Ovary (tissue), 9 donors: ENCODE measurements around the gene PLBD2. TPM values are rescaled to one million over a fixed set of nuclear protein-coding genes. Genes with fewer than 3 reads are reported as not detected.
A peak's percentile ranks its signal among the peaks of the same experiment; 100 is the strongest.

Source experiments
- DNase-seq, 5 donors: peaks; one replicate each; pipeline ENCODE4 v3.0.0-alpha.2; 2019 to 2020
- H3K27ac ChIP-seq, 2 donors: fragments of 200-600 bp; one replicate each; pipeline versions ENCODE4 v1.5.1 to v1.8.0; 2019 to 2022
- H3K27me3 ChIP-seq: fragments of 200-600 bp; one replicate; pipeline ENCODE4 v1.8.0; 2022
- H3K36me3 ChIP-seq: fragments of 200-600 bp; sonication (generic); one replicate; pipeline ENCODE4 v1.5.1; 2019
- H3K4me1 ChIP-seq: one replicate; pipeline ENCODE4 v1.8.1; 2013; ENCODE audit warnings: mild to moderate bottlenecking, moderate library complexity; ENCODE audit not compliant: insufficient read depth
- H3K4me3 ChIP-seq: fragments of 200-600 bp; sonication (generic); one replicate; pipeline ENCODE4 v1.5.1; 2017
- H3K9me3 ChIP-seq, 2 donors: fragments of 200-600 bp in 1 of 2; sonication (generic) in 1 of 2; one replicate each; pipeline versions ENCODE4 v1.5.1 to v1.8.1; 2013 to 2019; ENCODE audit warnings: mild to moderate bottlenecking in 1 of 2, moderate library complexity in 1 of 2
- CTCF ChIP-seq, 3 donors: fragments of 450-650 bp in 2 of 3; fragments of 200-600 bp in 1 of 3; IDR thresholded peaks; one replicate each; pipeline versions ENCODE4 v1.5.1 to v1.8.0; 2016 to 2022; ENCODE audit warnings: antibody characterized with exemption in 3 of 3, mild to moderate bottlenecking in 1 of 3
- EP300 ChIP-seq: sonication (generic); formaldehyde crosslinking; IDR thresholded peaks from one replicate; pipeline ENCODE4 v1.6.1; 2017; ENCODE audit warnings: antibody characterized with exemption
- POLR2A ChIP-seq: fragments of 450-650 bp; IDR thresholded peaks from one replicate; pipeline ENCODE4 v1.6.1; 2017; ENCODE audit warnings: antibody characterized with exemption, mild to moderate bottlenecking, moderate library complexity
- WGBS, 3 donors: extraction: QIAGEN DNeasy Blood & Tissue Kit in 1 of 3; methylation state at CpG; one replicate each; pipeline versions ENCODE4 v1.1.5 to v1.1.7; 2013 to 2017; 5-methylcytosine and 5-hydroxymethylcytosine counted together
- intact Hi-C, 4 donors: fragments of 100-400 bp; cut with DNase I; formaldehyde crosslinking; loops; one replicate each; pipeline versions ENCODE4 v1.11.0 to v1.15.1; 2022 to 2023
- polyA plus RNA-seq, 2 donors: library from polyadenylated mRNA; stranded (reverse); fragments of 200-250 nt in 1 of 2; fragments of 350-450 nt in 1 of 2; fragmentation: Illumina TruSeq in 1 of 2; extraction: RNeasy Lipid Tissue Mini Kit (QIAGEN cat#74804) in 1 of 2; gene quantifications; one replicate each; pipeline ENCODE4 v1.2.3, GENCODE V29; 2013 to 2014
- total RNA-seq, 7 donors: library from RNA; depleted of rRNA in 2 of 7; stranded (reverse); fragments of >200 nt in 2 of 7; fragmentation: NEBNext Ultra II Directional in 3 of 7; extraction: Animal tissue kit (Norgen Biotek cat#: 25700) in 3 of 7; gene quantifications; one replicate each; pipeline versions ENCODE4 v1.1.0 to v1.2.4, GENCODE V29; 2016 to 2023
- donor health status: DM: no; HTN: no; CAD: no; lungs with moderate emphysema.
- donor health status: DM: no; HTN: no; CAD: no.
- donor health status: Bipolar disorder and iron deficiency.
- donor health status: DM: yes; HTN: yes; CAD: no.
- donor health status: DM: no; HTN: no; CAD: no.
- donor health status: DM: yes; HTN: yes; CAD: no.

Gene PLBD2
- total and polyA plus RNA-seq, 9 donors, result 31.5 to 135 (median 81.9) TPM

DNA sequence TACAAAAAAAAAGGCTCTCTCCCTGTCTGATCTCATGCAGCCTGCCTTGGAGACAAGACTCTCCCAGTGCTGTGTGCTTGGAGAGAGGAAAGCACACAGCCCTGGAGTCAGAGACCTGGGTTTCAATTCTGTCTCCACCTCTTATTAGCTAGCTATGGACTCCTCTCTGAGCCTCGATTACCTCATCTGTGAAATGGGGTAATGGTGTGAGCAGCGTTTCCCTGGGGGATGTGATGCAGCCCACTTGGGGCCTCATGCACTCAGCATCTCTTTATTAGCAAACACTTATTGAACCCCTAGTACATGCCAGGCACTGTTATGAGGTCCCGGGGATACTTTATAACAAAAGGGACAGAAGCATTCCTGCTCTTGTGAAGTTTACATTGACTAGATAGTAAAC is 32.8 kb downstream of the PLBD2 start:
- TF ChIP-seq CTCF (IDR thresholded peaks at IDR 0.05) (no peak), POLR2A (no peak), EP300 (no peak)
- 75 to 84% (median 77%) methylated on average over 3 of the region's 3 CpGs for WGBS, 3 donors
- intact Hi-C loops, result no loop called here
- H3K9me3 ChIP-seq, result no peaks in the 10 kb centered on the region
- H3K27me3 ChIP-seq, result no peaks in the 10 kb centered on the region
- no peak for DNase-seq
- no peak overlapping the region for H3K27ac ChIP-seq
- no peaks in the 10 kb centered on the region for H3K4me1 ChIP-seq
- no peak overlapping the region for H3K4me3 ChIP-seq
- H3K36me3 ChIP-seq, result no peaks in the 10 kb centered on the region

DNA sequence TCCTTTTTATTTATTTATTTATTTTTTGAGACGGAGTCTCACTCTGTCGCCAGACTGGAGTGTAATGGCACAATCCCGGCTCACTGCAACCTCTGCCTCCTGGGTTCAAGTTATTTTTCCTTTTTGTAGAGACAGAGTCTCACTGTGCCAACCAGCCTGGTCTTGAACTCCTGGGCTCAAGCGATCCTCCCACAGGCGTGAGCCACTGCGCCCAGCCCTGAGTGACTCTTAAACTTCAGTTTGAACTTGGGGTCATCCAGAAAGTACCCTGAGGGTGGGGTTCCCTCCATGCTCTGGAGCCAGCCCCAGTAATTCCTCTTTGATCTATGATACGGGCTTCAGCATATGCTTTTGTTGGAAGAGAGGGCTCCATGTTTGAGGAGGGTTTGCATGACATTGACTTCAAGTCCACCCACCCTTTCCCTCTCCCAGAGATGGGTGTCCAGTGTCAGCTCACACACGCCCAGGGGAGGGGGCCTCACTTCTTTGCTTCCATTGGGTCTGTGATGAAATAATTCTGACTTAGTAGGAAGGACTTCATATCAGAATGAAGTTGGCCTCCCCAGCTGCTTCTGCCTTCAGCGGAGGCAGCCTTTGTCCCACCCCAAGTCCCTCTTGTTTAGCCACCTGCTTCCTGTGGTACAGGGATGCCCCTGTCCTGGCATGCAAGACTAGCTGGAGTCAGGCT is 33.4 kb downstream of the PLBD2 start:
- 79 to 87% (median 84%) methylated on average over 9 of the region's 9 CpGs for WGBS, 3 donors
- Histone ChIP-seq H3K9me3 (no peaks in the 10 kb centered on the region), H3K4me3 (no peak overlapping the region), H3K4me1 (no peaks in the 10 kb centered on the region), H3K27ac (no peak overlapping the region), H3K36me3 (no peaks in the 10 kb centered on the region), H3K27me3 (no peaks in the 10 kb centered on the region)
- no peak for TF ChIP-seq POLR2A
- TF ChIP-seq EP300, result no peak
- no peak for TF ChIP-seq CTCF (IDR thresholded peaks at IDR 0.05)
- intact Hi-C loops, result no loop called here
- no peak for DNase-seq

DNA sequence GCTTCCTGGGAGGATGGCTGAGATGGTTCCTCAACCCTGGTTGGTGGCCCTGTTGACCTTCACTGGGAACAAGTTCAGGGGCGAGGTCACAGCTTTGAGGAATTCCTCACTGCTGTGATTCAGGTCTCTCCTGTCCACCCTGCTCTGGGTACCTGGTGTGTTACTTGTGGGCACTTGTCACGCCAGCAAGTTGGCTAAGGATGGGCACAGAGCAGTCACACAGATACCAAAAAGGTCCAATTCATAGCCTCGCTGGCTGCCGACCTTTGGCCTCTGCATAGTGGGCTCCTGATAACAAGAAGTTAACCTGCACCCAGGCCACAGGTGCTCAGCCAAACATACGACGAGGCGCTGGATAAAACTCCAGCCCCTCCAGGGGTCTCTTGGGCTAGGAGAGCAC is 34.1 kb downstream of the PLBD2 start:
- no peaks in the 10 kb centered on the region for H3K36me3 ChIP-seq
- H3K27ac ChIP-seq, result no peak overlapping the region
- H3K27me3 ChIP-seq, result no peaks in the 10 kb centered on the region
- no peak for DNase-seq
- no peaks in the 10 kb centered on the region for H3K4me1 ChIP-seq
- intact Hi-C loops, result no loop called here
- no peak for TF ChIP-seq EP300
- TF ChIP-seq POLR2A, result no peak
- TF ChIP-seq CTCF (IDR thresholded peaks at IDR 0.05), result no peak
- WGBS, 3 donors, result 80 to 89% (median 82%) methylated on average over 7 of the region's 7 CpGs
- no peak overlapping the region for H3K4me3 ChIP-seq
- H3K9me3 ChIP-seq, result no peaks in the 10 kb centered on the region

DNA sequence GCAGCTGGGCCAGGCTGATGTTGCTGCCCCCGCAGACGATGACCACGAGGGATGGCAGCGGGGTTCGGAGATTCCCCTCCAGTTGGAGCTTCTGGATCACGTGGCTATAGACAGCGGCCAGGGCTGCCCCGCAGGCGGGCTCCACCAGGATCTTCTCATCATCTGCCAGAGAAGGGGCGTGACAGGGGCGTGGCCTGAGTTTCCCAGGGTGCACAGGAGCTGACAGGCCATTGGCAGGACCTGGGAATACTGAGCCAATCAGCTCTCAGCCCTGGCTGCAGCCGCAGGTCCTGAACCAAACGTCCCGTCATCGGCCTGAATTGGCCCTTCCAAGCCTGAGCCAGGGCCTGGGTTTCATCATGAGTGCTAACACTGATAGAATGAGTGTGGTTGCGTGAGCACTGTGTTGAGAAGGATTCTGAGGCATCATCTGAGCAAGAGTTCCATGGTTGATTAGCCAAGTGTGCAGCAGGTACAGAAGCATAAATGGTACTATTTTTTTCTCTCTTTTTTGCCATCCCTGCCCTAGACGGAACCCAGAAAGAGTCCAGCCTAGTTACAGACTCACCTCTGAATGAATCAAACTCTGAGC is 34.7 kb downstream of the PLBD2 start:
- intact Hi-C loops, result no loop called here
- DNase-seq, result peak; percentile 40 to 66 (median 46)

More for the DNA sequence above, 34.7 kb downstream of the PLBD2 start:
- Histone ChIP-seq H3K9me3 (no peaks in the 10 kb centered on the region), H3K36me3 (no peaks in the 10 kb centered on the region), H3K4me1 (no peaks in the 10 kb centered on the region), H3K4me3 (no peak overlapping the region), H3K27me3 (no peaks in the 10 kb centered on the region), H3K27ac (no peak overlapping the region)
- 53 to 78% (median 66%) methylated on average over 17 of the region's 17 CpGs for whole genome bisulfite sequencing, 3 donors
- TF ChIP-seq POLR2A (no peak), EP300 (no peak), CTCF (IDR thresholded peaks at IDR 0.05) (no peak)
